ENCODE data around the gene GSTP1. TPM values are rescaled to one million over a fixed set of nuclear protein-coding genes. Genes with fewer than 3 reads are reported as not detected.
A peak's percentile ranks its signal among the peaks of the same experiment; 100 is the strongest.
"Not testable (repeated sequence)": the region's sequence is repeated elsewhere in the genome, so short reads cannot be mapped to it uniquely, and the experiment has no call there.

Gene GSTP1
- total and polyA plus RNA-seq, 11 donors = 294 to 830 (median 393) TPM

GRCh38 chr11:67556244-67556643 is 27.4 kb upstream of the GSTP1 start:
- Histone ChIP-seq H3K27ac (no peak overlapping the region), H3K4me1 (peaks cover 0 to 8% (median 0%) of the 10 kb centered on the region in 12 donors), H3K4me3 (no peak overlapping the region), H3K36me3 (no peaks in the 10 kb centered on the region), H3K27me3 (no peaks in the 10 kb centered on the region), H3K9me3 (no peaks in the 10 kb centered on the region)
- no peak for TF ChIP-seq POLR2A (IDR thresholded peaks at IDR 0.05)
- TF ChIP-seq CTCF (IDR thresholded peaks at IDR 0.05) = no peak
- no peak for DNase-seq
- no peak for ATAC-seq
- intact Hi-C loops (cut with DNase I) = no loop called here
- WGBS, 4 donors = 58 to 77% (median 68%) methylated on average over 3 of the region's 3 CpGs

- Histone ChIP-seq H3K27ac (peak overlapping the region in 11 of 12 donors; percentile 34 to 70 (median 53)), H3K27me3 (no peaks in the 10 kb centered on the region), H3K9me3 (no peaks in the 10 kb centered on the region), H3K4me1 (peaks cover 0 to 11% (median 6%) of the 10 kb centered on the region in 12 donors), H3K36me3 (no peaks in the 10 kb centered on the region), H3K4me3 (peak overlapping the region in 5 of 12 donors; percentile 5 to 17 (median 7))
- TF ChIP-seq CTCF (IDR thresholded peaks at IDR 0.05) (no peak), POLR2A (IDR thresholded peaks at IDR 0.05) (peak in 1 of 2 donors; percentile 19)
- intact Hi-C loops (cut with DNase I) = no loop called here
- WGBS, 4 donors = 39 to 48% (median 40%) methylated on average over 15 to 19 of the region's 19 CpGs
- ATAC-seq = peak; percentile 81 to 96 (median 93)
- peak in 4 of 5 donors; percentile 56 to 90 (median 72) for DNase-seq
Measured at GRCh38 chr11:67558084-67558772, 25.4 kb upstream of the GSTP1 start.

- intact Hi-C loops (cut with DNase I) = no loop called here
- 79 to 82% (median 81%) methylated on average over 10 of the region's 10 CpGs for WGBS, 4 donors
- peaks cover 0 to 23% (median 16%) of the 10 kb centered on the region in 12 donors for H3K4me1 ChIP-seq
- H3K27me3 ChIP-seq = no peaks in the 10 kb centered on the region
- no peak for TF ChIP-seq POLR2A (IDR thresholded peaks at IDR 0.05)
- no peak for TF ChIP-seq CTCF (IDR thresholded peaks at IDR 0.05)
- no peak for DNase-seq
- no peaks in the 10 kb centered on the region for H3K9me3 ChIP-seq
- H3K27ac ChIP-seq = no peak overlapping the region
- no peaks in the 10 kb centered on the region for H3K36me3 ChIP-seq
- ATAC-seq = no peak
- H3K4me3 ChIP-seq = no peak overlapping the region
Measured at GRCh38 chr11:67561971-67562619, 21.5 kb upstream of the GSTP1 start.

GRCh38 chr11:67562963-67563704 is 20.5 kb upstream of the GSTP1 start:
- Histone ChIP-seq H3K36me3 (no peaks in the 10 kb centered on the region), H3K9me3 (no peaks in the 10 kb centered on the region), H3K27me3 (no peaks in the 10 kb centered on the region), H3K4me1 (peaks cover 0 to 23% (median 15%) of the 10 kb centered on the region in 12 donors), H3K27ac (peak overlapping the region in 10 of 12 donors; percentile 52 to 83 (median 66)), H3K4me3 (no peak overlapping the region)
- TF ChIP-seq CTCF (IDR thresholded peaks at IDR 0.05) (no peak), POLR2A (IDR thresholded peaks at IDR 0.05) (no peak)
- WGBS, 4 donors = 66 to 69% (median 67%) methylated on average over 10 of the region's 10 CpGs
- DNase-seq (no peak), ATAC-seq (no peak)
- intact Hi-C loops (cut with DNase I) = no loop called here

GRCh38 chr11:67563705-67564114 is 19.9 kb upstream of the GSTP1 start:
- H3K9me3 ChIP-seq; H3K27me3 ChIP-seq; intact Hi-C loops (cut with DNase I); H3K36me3 ChIP-seq; H3K4me3 ChIP-seq: not testable (repeated sequence)
- DNase-seq (peak in 4 of 5 donors; percentile 53 to 90 (median 72)), ATAC-seq (peak; percentile 52 to 87 (median 86))
- peaks cover 0 to 21% (median 13%) of the 10 kb centered on the region in 12 donors for H3K4me1 ChIP-seq
- WGBS, 4 donors = 14 to 32% (median 17%) methylated on average over 11 of the region's 11 CpGs
- peak overlapping the region in 11 of 12 donors; percentile 49 to 83 (median 65) for H3K27ac ChIP-seq
